GM21447 (cell line): Measurements from ENCODE around the gene KCTD8.
"Not testable (repeated sequence)": the region's sequence is repeated elsewhere in the genome, so short reads cannot be mapped to it uniquely, and the experiment has no call there.

Experiments used
- ATAC-seq: cut with Tn5 transposase; IDR thresholded peaks from one replicate; pipeline ENCODE4 v1.9.1; 2021; ENCODE audit not compliant: unreplicated experiment

KCTD8 gene

GRCh38 chr4:44342800-44343199 lies 105.8 kb downstream of the KCTD8 start:
- no peak for ATAC-seq

GRCh38 chr4:44326741-44327140 lies 121.9 kb downstream of the KCTD8 start:
- no peak for ATAC-seq

- no peak for ATAC-seq
These were observed 127.8 kb downstream of the KCTD8 start for GRCh38 chr4:44320833-44321232.

GRCh38 chr4:44319129-44319528 lies 129.5 kb downstream of the KCTD8 start:
- no peak for ATAC-seq

GRCh38 chr4:44313702-44314101 lies 134.9 kb downstream of the KCTD8 start:
- no peak for ATAC-seq

DNA sequence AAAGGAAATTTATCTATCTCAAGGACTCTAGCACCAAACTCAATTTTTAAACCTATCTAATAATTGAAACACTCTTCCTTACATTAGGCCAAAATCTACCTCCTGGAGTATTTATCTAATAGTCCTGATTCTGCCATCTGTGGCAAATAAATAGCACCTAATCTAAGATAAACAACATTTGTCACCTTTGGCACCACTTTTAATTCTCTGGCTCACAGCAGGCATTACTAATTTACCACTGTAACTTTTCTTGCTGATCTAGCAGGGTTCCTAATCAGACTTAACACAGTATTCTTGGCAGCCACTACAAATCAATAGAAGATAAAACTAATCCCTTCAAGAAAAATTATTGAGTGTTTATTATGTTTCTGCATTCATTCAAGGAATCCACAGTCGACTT lies 161.1 kb downstream of the KCTD8 start:
- ATAC-seq: no peak

- ATAC-seq: no peak
These were observed 169.1 kb downstream of the KCTD8 start for GRCh38 chr4:44279469-44279868.

- no peak for ATAC-seq
These were observed 169.5 kb downstream of the KCTD8 start for GRCh38 chr4:44279066-44279465.

DNA sequence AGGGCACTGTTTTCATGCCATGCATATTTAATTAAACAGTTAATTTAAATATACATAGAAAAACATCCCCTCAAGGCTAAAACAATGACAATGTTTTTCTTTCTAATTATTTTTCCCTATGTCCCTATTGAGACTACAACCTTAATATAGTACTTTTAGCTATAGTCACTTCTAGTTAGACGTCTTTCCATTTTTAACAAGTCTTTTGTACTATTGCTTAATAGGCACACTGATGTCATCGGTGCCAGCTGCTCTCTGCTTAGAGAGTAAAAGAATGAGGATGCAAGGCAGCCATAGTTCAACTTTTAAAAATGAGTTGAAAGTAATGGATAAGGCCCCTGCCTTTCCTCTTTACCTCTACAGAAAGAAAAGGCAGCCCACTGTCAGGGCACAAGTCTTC lies 191.1 kb downstream of the KCTD8 start:
- ATAC-seq: no peak

- ATAC-seq: no peak
These were observed 192.2 kb downstream of the KCTD8 start for GRCh38 chr4:44256414-44256813.

DNA sequence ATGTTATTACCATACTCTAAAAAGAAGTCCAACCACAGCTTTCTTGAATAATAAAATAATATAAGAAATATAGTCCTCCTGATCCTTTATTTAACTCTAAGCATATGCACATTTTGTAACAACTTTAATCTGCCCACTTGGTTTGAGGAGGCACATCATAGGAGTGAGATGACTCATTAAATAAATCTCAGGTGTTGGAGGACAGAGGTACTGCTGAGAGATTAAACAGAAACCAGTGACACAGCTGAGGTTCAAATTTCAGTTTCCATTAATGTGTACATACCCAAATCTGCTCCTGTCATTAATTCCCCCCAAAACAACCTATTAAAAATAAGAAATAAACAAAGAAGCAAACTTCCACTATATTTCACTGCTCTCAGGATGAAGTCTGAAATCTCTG lies 211.0 kb downstream of the KCTD8 start:
- no peak for ATAC-seq

DNA sequence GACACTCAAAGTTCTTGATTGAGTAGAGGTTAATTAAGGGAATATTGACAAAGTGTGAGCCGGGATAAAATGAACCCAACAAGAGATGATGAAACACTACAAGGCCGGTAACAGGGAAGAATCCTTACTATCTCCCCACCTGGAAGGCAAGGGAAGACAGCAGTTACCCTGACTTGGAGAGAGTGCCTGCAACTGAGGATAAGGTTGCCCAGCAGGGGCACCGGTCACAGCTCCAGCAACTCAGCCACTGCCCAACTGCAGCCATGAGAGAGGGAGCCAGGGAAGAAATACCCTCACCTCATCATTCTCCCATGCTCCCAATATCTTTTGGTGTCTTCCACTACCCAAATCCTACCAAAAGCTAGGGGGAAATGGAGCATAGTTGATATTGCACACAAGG lies 212.7 kb downstream of the KCTD8 start:
- no peak for ATAC-seq

DNA sequence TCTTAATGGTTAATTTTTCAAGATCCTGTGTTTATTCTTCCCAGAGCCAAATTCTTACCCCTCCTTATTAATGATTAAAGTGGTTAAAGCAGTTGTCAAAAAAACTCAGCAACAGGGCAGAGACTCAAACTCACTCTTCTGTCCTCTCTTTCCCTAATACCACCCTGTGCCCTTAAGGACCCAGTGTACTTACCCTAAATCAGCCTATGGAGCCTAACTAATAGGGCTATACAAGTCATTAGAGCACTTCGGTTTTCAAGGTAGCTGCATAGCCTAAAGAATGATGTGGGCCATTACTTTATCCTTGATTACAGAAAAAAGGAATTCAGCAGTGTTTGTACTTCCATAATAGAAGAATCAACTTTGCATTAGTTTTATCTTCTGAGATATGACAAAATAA lies 216.3 kb downstream of the KCTD8 start:
- ATAC-seq: no peak

DNA sequence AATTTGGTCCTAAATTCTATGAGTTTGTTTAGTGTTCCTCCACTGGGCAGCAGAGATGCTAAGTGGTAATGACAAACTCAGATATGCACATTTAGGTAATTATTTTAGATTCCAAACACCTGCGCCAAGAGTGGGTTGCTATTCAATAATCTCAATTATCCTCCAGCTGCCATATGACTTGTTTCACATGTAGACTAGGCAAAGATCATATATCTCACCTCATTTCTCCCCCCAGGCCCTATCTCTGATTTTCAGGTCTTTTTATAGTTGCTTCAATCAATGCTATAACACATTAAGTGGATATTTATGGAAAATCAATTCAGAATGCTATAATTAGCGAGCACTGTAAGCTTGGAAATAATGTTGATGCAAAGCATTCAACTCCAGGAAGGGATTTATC lies 217.6 kb downstream of the KCTD8 start:
- no peak for ATAC-seq

- no peak for ATAC-seq
These were observed 220.3 kb downstream of the KCTD8 start for GRCh38 chr4:44228326-44228725.

GRCh38 chr4:44221407-44221806 lies 227.2 kb downstream of the KCTD8 start:
- no peak for ATAC-seq

DNA sequence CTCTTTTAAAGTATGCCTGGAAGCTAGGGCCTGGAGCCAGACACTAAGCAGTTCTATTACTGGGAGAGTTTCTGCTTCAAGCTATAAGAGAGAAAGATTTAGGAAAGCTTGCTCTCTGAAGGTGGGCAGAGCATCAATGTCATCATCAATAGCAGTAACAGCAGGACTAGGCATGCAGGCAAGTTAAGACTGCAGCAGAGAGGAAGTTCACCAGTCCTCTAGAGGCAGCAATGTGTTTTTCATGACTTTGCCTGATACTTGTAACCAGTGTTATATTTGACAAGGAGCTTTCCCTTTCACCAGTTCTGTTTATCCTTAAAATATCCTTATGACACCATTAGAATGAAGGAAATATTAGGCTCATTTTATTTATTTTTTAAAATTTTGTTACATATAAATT lies 237.9 kb downstream of the KCTD8 start:
- ATAC-seq: no peak

DNA sequence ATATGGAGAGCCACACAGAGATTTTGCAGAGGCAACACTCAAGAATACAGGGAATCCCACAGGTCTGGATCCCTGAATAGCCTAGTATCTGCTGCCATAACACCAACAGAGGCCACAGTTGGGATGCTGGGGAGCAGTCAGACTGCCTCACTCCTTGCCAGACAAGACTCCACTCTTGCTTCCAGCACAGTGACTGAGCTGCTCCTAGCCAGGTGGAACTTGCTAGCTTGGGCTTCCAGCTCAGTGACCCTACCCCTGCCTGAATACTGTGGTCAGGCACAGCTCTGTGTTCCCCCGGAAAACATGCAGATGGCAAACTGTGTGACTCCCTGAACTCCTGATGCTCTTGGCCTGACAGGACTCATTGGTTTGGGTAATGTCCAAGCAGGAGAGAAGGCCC lies 251.8 kb downstream of the KCTD8 start:
- ATAC-seq: no peak

DNA sequence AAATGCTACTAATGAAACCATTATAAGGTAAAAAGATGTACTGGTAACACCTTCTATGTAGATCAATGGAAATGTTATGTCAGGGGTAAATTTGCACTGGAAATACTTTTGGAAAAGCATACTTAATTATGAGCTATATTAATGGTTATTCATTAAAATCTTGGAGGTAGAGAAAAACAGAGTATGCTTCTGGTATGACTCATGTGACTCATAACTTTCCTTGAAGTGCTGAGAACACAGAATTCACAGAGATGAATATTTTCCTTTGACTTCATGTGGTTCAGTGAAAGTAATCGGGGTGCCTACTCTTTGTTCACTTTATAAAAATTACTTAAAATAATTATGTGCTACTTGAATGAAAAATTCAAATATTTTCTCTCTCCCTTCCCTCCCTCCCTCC lies 254.2 kb downstream of the KCTD8 start:
- no peak for ATAC-seq

DNA sequence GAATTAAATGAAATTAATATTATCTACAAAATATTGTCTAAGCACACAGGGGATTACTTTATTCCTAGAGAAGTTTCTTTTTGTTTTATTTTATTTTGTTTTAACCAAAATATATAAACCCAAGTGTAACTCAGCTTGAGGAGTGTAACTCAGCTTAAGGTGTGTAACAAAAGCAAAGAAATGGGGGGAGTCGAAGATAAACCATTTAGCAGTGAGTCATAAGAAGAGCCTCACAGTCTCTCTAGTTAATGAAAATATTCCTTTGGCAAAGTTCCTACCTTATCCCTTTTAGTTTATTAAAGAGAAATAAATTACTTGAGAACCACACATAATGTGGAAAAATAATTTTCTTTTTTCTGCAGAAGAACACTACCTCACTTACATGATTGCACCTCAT lies 261.8 kb downstream of the KCTD8 start:
- no peak for ATAC-seq

DNA sequence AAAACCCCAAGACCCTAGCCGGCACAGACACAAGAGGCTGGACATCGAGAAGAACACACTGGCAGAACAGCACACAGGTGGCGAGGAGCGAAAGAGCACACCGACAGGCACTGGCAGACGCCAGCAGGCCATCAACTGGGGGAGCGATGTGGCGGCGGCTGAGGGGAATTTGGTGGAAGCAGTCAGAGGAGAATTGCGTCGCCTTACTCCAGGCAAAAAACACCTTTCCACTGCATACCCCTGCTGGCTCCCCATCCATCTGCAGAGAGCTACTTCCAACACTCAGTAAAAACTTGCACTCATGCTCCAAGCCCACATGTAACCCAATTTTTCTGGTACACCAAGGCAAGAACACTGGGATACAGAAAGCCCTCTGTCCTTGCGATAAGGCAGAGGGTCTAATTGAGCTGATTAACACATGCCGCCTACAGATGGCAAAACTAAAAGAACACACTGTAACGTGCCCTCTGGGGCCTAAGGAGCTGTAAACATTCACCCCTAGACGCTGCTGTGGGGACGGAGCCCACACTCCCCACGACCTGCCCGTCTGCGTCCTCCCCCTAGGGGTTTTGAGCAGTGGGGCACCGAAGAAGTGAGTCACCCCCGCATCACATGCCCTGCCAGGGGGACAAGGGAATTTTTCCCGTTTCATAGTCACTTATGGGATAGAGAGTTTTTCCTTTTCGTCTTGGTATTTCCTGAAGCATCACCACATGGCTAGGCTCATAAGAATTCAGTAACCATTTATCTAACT lies 262.3 kb downstream of the KCTD8 start:
- no peak for ATAC-seq

- not testable (repeated sequence) for ATAC-seq
These were observed 266.9 kb downstream of the KCTD8 start for GRCh38 chr4:44181491-44182349.
